Measurements from ENCODE around the gene BGN.

BGN gene

GRCh38 chrX:153491918-153492317, 2.9 kb upstream of the BGN start:
- TF ChIP-seq ZFX (IDR thresholded peaks at IDR 0.05; ENCODE audit: borderline replicate concordance): no peak
- no peak for TF ChIP-seq CTCF (IDR thresholded peaks at IDR 0.05)
- no peak overlapping the region for H3K27ac ChIP-seq

DNA sequence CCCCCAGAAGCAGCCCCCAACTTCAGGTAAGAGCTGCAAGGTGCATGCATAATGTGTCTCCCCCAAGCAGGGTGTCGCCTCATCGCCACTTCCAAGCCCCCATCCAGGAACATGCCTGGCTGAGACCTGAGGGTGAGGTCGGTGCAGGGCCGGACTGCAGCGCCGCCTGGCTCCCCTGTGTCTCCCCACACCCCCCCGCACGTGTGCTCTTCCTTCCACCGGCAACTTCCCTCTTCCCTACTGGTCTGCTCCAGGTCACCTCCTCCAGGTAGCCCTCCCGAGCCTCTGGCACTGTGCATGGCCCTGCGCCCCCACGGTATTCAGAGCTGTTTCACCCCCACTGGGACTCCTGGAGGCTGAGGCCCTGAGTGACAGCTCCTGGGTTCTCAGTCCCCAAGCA, 2.2 kb upstream of the BGN start:
- TF ChIP-seq ZFX (IDR thresholded peaks at IDR 0.05; ENCODE audit: borderline replicate concordance): no peak
- TF ChIP-seq CTCF (IDR thresholded peaks at IDR 0.05): no peak
- H3K27ac ChIP-seq: no peak overlapping the region

DNA sequence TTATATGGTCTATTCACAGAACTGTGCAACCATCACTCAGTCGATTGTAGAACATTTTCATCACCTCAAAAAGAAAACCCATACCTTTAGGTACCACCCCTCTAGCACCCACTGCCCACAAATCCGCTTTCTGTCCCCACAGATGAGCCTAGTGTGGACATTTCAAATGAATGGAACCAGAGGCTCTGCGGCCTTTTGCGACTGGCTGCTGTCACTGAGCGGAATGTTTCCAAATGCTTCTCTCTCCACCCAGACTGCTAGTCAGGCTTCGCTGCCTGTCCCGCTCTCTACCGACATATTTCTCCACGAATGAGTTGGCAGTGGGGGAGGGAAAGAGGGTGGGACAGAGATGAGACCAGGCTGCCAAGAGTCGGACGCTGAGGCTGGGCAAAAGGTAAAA, 1.7 kb upstream of the BGN start:
- TF ChIP-seq ZFX (IDR thresholded peaks at IDR 0.05; ENCODE audit: borderline replicate concordance): no peak
- no peak for TF ChIP-seq CTCF (IDR thresholded peaks at IDR 0.05)

GRCh38 chrX:153494061-153494460, 719 bp upstream of the BGN start:
- no peak for TF ChIP-seq CTCF (IDR thresholded peaks at IDR 0.05)
- no peak for TF ChIP-seq ZFX (IDR thresholded peaks at IDR 0.05; ENCODE audit: borderline replicate concordance)
- no peak overlapping the region for H3K27ac ChIP-seq

More for the DNA sequence above, 1.7 kb upstream of the BGN start:
- no peak overlapping the region for H3K27ac ChIP-seq

GRCh38 chrX:153495362-153495751, 577 bp downstream of the BGN start:
- TF ChIP-seq ZFX (IDR thresholded peaks at IDR 0.05; ENCODE audit: borderline replicate concordance) (no peak), CTCF (IDR thresholded peaks at IDR 0.05) (no peak)
- no peak overlapping the region for H3K27ac ChIP-seq

DNA sequence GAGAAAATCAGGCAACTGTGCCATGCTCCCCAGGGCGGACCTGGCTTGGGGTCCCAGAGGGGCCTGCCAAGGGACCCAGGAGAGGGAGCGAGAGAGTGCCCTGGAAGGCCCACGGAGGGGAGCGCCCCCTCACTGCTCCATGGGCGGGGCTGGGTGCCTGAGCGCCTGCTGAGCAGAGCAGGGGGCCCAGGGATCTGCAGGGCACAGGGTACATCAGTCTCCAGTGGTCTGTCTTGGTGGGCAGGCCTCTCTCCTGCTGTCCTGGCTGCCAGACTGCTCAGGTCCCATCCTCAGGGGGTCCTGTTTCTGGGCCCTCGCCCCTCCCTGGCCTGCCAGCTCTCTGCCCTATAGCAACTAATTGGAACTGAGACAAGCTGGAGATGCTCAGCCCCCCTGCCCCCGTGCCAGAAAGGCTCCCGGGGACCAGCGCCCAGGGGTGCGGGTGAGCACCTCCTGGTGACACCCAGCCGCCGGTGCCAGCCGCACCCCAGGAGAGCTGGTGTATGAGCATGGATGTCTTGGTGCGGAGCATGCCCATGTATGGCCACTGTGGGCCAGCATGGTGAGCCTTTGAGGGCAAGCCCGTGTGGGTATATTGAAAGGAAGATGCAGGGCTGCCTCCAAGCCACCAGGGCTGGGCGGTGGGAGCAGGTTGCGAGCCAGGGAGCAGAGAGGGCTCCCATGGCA, 1.3 kb downstream of the BGN start:
- H3K27ac ChIP-seq: no peak overlapping the region
- TF ChIP-seq ZFX (IDR thresholded peaks at IDR 0.05; ENCODE audit: borderline replicate concordance) (no peak), CTCF (IDR thresholded peaks at IDR 0.05) (no peak)

GRCh38 chrX:153496590-153496959, 1.8 kb downstream of the BGN start:
- no peak for TF ChIP-seq ZFX (IDR thresholded peaks at IDR 0.05; ENCODE audit: borderline replicate concordance)
- no peak for TF ChIP-seq CTCF (IDR thresholded peaks at IDR 0.05)
- H3K27ac ChIP-seq: no peak overlapping the region
